ENCODE measurements around the gene MAML2. TPM values are rescaled to one million over a fixed set of nuclear protein-coding genes. Genes with fewer than 3 reads are reported as not detected.
A peak's percentile ranks its signal among the peaks of the same experiment; 100 is the strongest.

The MAML2 gene
- total RNA-seq, 1 experiment from 2014 or later = 2.7 TPM

- no peak for DNase-seq
- Histone ChIP-seq H3K14ac (ENCODE audit: insufficient read depth, low read length) (no peak overlapping the region), H3K79me2 (ENCODE audit: insufficient read depth, low read length) (no peaks in the 10 kb centered on the region; the same call in 1 of the 2 replicates), H3K4ac (ENCODE audit: low read depth, low read length) (no peak overlapping the region), H4K8ac (replicated peaks; ENCODE audit: insufficient read length, low read depth, low read length) (no peak overlapping the region), H3K23ac (ENCODE audit: insufficient read length, low read depth, low read length) (no peak overlapping the region), H2BK12ac (ENCODE audit: insufficient read length, low read depth, low read length) (no peak overlapping the region), H3K56ac (ENCODE audit: insufficient read length, low read depth, low read length) (no peak overlapping the region), H4K5ac (ENCODE audit: insufficient read length, low read depth, low read length) (no peak overlapping the region), H3K9ac (ENCODE audit: extremely low read depth, insufficient read length, low read length) (no peak overlapping the region), H3K27me3 (ENCODE audit: insufficient read depth, low read length) (no peaks in the 10 kb centered on the region), H3K4me1 (ENCODE audit: insufficient read depth, low read length) (peaks cover 20% of the 10 kb centered on the region), H2BK120ac (ENCODE audit: low read depth, low read length, poor library complexity, severe bottlenecking) (no peak overlapping the region), H3K23me2 (ENCODE audit: insufficient read length, low read depth, low read length, poor library complexity, severe bottlenecking) (no peaks in the 10 kb centered on the region), H2BK20ac (ENCODE audit: low read depth, low read length, poor library complexity, severe bottlenecking) (no peak overlapping the region), H2AFZ (ENCODE audit: low read length) (no peak overlapping the region), H4K20me1 (ENCODE audit: control insufficient read depth, insufficient read depth, insufficient read length) (no peaks in the 10 kb centered on the region), H3K9me3 (ENCODE audit: control insufficient read depth, low read depth, low read length) (no peaks in the 10 kb centered on the region), H2AK5ac (ENCODE audit: insufficient read length, low read length) (peak overlapping the region; percentile 42), H2BK15ac (ENCODE audit: low read depth, low read length) (no peak overlapping the region), H3K18ac (ENCODE audit: insufficient read length, low read depth, low read length) (no peak overlapping the region), H3K4me2 (ENCODE audit: insufficient read depth, insufficient read length, low read length) (peak overlapping the region; percentile 43), H3T11ph (ENCODE audit: low read length) (no peak overlapping the region), H4K91ac (ENCODE audit: insufficient read length, low read depth, low read length) (no peak overlapping the region), H3K27ac (ENCODE audit: insufficient read length, low read depth, low read length) (peak overlapping the region; percentile 62), H2BK5ac (ENCODE audit: insufficient read length, low read length) (no peak overlapping the region), H3K79me1 (ENCODE audit: insufficient read depth, low read depth, low read length, poor library complexity, severe bottlenecking) (no peaks in the 10 kb centered on the region)
- H3K4me3 Mint-ChIP-seq = 0 out of 5 replicates have a peak overlapping the region, but pooled peaks of 1 of the 2 experiments have one; percentile 10
- WGBS (ENCODE audit: extremely low coverage, insufficient read length, low lambda C conversion rate) = no CpG with 5 or more reads among the region's 1 CpG
- H3K4me1 Mint-ChIP-seq = peaks cover 57 to 59% of the 10 kb centered on the region in 2 experiments
- H3K36me3 Mint-ChIP-seq (ENCODE audit: insufficient read depth in 1 of 3, low read depth in 3 of 3) = peaks cover 0 to 4% (median 0%) of the 10 kb centered on the region in 3 experiments; a peak in 1 of 7 replicates
- TF ChIP-seq CTCF (conservative IDR thresholded peaks at IDR 0.05) = no peak
- H3K9me3 Mint-ChIP-seq = no peaks in the 10 kb centered on the region; a peak in 1 of 5 replicates
- H3K27me3 Mint-ChIP-seq (ENCODE audit: low read depth) = no peaks in the 10 kb centered on the region
- peak overlapping the region; percentile 49 to 74 (median 64); a peak in 4 of 7 replicates for H3K27ac Mint-ChIP-seq
Measured at GRCh38 chr11:96197103-96197502, 145.9 kb downstream of the MAML2 start.
